ENCODE measurements around the gene LFNG.
"Not testable (repeated sequence)": the region's sequence is repeated elsewhere in the genome, so short reads cannot be mapped to it uniquely, and the experiment has no call there.

LFNG gene

DNA sequence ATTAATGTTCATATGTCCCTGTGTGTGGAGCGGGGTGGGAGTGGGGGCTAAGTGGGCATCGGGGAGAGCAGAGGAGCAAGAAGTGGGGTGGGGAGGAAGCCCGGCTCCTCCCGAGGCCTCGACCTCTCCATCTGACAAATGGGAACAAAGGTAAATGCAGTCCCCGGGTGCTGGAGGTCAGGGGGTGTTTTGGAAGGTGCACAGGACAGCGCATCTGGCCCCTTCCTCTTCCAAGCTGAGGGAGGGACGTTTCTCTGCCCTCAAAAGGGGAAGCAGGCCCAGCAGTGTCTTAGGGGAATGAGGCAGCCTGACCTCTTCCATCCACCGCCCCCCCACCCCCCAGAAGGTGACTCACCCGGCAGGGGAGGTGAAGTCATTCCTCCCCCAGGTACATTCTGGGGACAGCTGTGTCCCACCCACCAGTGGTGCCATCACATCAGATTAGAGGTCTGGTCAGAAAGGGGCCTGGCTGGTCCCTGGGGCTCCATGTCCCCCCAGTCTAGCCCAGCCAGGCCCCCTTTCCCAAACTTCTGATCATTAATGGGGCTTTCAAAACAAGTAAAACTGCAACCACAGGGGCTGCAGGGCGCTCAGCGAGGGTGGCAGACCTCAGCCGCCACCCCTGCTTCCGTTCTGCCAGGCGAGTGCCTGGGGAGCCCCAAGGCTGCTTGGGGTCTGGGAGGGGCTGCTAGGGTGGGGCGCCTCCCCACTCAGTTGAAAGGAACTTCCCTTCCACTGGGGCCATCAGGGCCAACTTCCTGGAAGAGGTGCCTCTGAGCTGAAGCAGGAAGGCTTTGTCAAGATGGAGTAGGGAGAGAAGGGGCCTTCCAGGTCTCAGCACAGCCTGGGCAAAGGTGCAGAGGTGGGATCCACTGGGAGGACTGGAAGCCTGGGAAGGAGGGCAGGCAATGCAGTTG lies 10.8 kb downstream of the LFNG start:
- no peak for DNase-seq (ENCODE audit: low read depth)

- not testable (repeated sequence) for DNase-seq (ENCODE audit: low read depth)
Observed at GRCh38 chr7:2530994-2531795, 11.6 kb downstream of the LFNG start.

- DNase-seq (ENCODE audit: low read depth) = not testable (repeated sequence)
Observed at GRCh38 chr7:2531796-2532110, 12.2 kb downstream of the LFNG start.

DNA sequence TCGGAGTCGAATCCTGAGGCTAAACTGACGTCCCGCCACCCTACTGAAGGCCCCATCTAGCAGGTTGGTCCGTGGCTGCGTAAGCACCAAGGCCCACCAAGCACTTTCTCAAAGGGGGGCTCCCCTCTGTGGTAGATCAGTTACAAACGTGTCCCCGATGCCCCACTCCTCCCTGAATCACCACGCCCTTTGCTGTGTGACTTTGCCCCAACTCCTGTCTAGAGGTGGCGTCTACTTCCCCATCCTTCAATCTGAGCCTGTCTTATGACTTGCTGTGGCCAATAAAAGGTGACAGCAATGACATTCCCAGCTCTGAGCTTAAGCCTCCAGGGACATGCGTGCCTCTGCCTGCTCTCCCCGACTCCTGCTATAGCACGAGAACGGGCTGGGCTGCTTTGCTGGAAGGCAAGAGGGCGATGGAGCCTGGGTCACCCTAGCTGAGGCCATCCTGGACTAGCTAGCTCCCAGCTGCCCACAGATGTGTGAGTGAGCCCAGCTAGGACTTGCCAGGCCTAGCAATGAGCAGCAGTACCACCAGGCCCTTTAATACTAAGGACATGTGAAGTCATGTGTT lies 12.7 kb downstream of the LFNG start:
- not testable (repeated sequence) for DNase-seq (ENCODE audit: low read depth)

- DNase-seq (ENCODE audit: low read depth) = not testable (repeated sequence)
Observed at GRCh38 chr7:2532816-2533215, 13.2 kb downstream of the LFNG start.

GRCh38 chr7:2533566-2533965 lies 14.0 kb downstream of the LFNG start:
- not testable (repeated sequence) for DNase-seq (ENCODE audit: low read depth)

- not testable (repeated sequence) for DNase-seq (ENCODE audit: low read depth)
Observed at GRCh38 chr7:2534214-2534613, 14.6 kb downstream of the LFNG start.

DNA sequence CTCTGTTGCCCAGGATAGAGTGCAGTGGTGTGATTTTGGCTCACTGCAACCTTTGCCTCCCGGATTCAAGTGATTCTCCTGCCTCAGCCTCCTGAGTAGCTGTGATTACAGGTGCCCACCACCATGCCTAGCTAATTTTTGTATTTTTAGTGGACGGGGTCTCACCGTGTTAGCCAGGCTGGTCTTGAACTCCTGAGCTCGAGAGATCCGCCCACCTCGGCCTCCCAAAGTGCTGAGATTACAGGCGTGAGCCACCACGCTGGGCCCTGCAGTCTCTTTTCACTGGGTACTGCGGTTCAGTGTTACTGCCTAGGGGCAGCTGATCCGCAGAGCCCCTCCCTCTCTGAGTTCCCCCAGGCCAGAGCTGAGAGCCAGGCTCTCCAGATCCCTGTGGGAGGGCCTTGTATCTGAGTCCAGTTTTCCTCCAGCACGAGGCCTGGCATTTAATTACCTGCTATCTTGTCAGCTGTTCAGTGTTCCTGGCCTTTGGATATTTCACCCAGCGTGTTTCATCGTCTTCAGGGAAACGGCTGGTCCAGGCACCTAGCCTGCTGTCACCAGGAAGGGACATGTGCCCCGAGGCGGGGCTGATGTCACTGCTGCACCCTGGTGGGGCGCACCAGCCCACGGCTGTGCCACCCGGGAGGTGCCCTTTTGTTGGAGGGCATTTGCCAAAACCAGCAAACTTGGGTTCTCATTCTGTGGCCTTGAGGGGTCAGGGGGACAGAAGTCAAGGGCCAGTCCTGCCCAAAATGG lies 16.5 kb downstream of the LFNG start:
- not testable (repeated sequence) for DNase-seq (ENCODE audit: low read depth)

DNA sequence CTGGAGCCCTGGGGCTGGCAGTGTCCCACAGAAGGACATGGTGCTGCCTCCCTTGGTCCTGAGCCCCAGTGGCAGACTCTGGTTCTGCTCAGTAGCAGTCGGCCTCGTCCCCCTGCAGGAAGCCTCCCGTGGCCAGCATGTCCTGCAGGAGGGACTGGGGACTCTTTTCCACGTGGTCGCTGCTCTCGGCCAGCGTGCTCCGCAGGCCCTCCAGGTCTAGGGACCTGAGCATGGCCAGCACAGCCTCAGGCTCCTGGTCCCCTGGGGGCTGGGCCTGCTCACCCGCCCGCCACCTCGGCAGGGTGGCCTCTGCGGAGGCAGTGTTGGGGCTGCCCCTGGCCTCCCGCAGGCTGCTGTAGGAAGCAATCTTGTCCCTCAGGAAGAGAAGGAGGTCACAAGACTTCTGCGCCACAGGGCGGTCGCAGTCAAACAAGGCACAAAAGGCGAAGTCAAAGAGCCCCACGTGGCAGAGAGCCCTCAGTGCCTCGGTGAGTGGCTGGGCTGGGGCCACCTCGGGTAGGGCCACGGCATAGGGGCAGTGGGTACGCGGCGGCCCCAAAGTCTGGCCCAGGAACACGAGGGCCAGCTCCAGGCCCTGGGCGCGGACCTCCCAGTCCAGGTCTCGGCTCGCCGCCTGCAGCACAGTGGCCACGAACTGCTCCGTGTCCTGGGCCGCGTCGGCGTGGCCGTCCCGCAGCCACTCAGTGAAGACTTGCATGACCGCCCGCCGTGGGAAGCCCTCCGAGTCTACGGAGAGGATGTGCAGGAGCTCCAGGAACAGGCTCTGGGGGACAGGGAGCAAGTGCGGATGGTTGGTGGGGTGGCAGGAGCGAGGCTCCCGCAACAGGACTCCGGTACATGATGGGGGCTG lies 18.6 kb downstream of the LFNG start:
- no peak for DNase-seq (ENCODE audit: low read depth)

GRCh38 chr7:2539031-2539911 lies 19.7 kb downstream of the LFNG start:
- DNase-seq (ENCODE audit: low read depth) = no peak

- DNase-seq (ENCODE audit: low read depth) = no peak
Observed at GRCh38 chr7:2540133-2540532, 20.6 kb downstream of the LFNG start.

DNA sequence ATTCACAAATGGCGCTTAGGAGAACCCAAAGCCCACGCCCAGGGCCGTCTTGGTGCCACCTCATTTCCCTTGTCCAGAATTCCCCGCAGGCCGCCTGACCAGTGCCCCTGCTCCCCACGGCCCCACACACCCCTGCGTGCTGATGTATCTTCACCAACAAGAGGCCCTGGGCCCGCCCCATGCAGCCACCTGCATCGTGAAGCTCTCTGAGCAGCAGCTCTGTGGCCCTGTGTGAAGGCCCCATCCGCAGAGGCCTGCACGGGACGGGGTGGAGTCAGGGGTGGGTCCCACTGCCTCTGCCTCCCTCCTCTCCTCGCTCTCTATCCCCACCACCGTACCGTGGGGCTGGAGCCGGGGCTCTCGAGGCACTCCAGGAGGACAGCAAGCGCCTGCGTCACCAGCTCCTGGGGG lies 21.1 kb downstream of the LFNG start:
- DNase-seq (ENCODE audit: low read depth) = no peak

- no peak for DNase-seq (ENCODE audit: low read depth)
Observed at GRCh38 chr7:2541291-2542010, 21.9 kb downstream of the LFNG start.

DNA sequence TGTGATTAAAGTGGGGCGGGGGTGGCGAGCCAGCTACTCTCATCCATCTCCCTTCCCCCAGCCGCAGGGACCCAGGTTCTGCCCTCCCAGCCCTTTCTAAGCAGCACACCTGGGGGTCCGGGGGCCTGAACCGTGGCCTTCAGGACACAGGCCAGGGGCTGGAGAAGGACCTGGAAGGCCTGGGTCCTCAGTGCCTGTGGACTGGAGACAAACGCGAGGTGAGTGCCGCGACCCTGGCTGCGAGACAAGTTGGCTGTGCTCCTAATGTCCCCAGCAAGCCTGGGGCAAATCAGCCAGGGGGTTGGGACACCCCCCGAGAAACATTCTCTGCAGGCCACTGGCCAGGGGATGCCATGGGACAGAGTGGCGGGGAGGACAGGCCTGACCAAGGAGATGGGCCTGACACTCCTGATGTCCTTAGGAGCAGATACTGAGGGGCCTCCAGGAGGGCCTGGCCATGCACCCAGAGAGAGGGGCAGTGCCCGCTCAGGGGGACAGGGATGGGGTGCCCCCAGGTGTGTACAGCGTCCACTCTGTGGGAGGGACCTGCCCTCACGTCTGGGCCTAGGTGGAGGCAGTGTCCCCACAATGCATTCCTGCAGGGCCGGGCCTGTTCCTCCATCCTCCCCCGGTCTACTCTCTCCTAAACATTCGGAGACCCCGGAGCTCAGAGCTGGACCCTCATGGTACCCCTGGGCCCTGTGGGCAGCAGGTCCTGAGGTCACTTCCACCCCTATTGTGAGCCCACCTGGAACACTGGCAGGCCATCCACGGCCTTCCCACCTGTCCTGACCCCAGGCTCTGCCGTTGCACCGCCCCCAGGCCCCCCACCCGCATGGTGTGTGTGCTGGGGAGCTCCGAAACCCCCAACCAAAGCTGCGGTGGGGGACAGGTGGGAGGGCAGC lies 22.7 kb downstream of the LFNG start:
- no peak for DNase-seq (ENCODE audit: low read depth)

DNA sequence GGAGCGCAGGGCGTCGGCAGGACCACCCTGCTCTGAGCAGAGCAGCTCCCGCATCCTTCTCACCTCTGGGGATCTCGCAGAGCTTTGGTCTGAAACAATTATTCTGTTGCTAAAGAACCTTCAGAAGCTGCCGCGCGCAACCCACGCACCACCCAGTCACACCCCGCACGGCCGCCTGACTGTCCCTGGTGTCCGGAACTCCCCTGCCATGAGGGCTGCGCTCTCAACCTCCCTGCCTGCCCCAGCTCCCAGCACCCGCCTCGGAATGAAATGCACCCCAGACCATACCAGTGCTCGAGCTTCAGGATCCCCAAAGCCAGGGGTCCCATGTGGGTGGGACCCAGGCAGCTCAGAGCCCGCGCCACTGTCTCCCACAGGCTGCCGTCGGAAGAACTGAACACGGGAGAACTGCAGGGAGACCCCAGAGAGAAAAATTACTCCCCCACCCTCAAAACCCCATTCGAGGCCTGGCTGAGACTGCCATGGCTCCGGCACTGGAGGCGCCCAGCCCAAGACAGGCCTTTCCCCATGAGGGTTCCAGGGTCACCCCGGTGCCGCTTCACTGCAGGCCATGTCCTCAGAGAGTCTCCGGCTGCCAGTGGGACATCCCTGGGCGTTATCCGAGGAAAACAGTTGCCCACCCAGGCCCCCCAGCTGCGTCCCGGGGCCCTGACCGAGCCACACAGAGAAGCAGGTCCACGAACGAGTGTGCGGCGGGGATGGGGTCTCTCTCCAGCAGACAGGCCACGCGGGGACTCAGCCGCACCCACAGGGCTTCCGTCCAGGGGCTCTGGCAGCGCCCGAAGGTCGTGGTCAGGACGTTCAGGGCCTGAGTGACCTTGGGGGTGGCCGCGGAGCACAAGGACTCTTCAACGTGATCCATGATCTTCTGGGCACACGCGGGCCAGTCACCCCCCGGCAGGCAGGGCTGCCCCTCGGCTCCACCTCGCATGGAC lies 23.6 kb downstream of the LFNG start:
- DNase-seq (ENCODE audit: low read depth) = no peak

DNA sequence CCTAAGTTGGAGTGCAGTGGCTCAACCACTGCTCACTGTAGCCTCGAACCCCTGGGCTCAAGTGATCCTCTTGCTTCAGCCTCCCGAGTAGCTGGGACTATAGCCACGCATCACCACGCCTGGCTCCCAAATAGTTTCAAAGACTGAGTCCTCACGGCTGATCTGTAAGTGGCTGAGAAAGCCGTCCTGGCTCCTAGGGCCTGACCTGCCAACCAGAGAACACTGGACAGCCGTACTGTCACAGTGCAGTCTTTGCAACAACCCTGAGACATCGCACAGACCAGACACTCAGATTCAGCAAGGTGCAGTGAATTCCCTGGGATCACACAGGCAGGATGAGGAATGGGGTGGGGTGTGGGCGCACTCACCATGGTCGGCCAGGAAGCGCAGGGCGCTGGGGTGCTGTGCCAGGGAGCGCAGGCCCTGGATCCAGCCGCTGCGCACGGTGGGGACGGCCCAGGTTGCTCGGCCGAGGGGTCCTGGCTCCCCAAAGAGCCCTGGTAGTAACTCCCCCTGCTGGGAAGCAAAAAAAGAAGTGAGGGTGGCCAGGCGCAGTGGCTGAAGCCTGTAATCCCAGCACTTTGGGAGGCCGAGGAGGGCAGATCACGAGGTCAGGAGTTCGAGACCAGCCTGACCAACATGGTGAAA lies 25.1 kb downstream of the LFNG start:
- DNase-seq (ENCODE audit: low read depth) = no peak

Data from fibroblast of the conjunctiva (primary cell).